GM21526 (cell line): ENCODE data around the gene AQP12B.

Source experiments
- ATAC-seq: cut with Tn5 transposase; IDR thresholded peaks from one replicate; pipeline ENCODE4 v1.9.1; 2021; ENCODE audit warnings: moderate library complexity; ENCODE audit not compliant: unreplicated experiment, low FRiP score

Gene AQP12B

DNA sequence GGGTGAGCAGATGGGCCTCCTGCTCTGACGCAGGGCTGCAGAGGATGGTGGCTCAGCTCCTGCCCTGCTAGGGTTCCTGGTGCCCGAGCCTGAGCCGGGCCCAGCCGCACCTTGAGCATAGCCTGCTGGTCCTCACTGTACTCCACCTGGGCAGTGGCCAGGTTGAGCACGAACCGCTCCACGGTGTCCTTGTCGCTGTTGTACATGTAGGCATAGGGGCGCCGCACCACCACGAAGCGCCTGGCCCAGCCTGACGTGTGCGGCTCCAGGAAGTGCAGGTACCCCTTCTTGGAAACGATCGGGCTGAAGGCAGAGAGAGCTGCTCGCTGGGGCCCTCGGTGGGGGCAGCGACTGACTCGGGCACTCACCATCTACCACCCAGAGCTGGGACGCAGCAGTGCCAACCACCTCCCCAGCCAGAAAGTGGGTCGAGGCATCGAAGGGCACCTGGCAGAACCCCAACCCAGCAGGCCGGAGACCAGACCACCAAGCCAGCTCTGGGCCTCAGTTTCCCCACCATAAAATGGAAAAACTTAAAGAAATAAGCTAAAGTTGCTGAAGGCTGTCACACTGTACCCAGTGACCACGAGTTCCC, 36.3 kb upstream of the AQP12B start:
- ATAC-seq = no peak

DNA sequence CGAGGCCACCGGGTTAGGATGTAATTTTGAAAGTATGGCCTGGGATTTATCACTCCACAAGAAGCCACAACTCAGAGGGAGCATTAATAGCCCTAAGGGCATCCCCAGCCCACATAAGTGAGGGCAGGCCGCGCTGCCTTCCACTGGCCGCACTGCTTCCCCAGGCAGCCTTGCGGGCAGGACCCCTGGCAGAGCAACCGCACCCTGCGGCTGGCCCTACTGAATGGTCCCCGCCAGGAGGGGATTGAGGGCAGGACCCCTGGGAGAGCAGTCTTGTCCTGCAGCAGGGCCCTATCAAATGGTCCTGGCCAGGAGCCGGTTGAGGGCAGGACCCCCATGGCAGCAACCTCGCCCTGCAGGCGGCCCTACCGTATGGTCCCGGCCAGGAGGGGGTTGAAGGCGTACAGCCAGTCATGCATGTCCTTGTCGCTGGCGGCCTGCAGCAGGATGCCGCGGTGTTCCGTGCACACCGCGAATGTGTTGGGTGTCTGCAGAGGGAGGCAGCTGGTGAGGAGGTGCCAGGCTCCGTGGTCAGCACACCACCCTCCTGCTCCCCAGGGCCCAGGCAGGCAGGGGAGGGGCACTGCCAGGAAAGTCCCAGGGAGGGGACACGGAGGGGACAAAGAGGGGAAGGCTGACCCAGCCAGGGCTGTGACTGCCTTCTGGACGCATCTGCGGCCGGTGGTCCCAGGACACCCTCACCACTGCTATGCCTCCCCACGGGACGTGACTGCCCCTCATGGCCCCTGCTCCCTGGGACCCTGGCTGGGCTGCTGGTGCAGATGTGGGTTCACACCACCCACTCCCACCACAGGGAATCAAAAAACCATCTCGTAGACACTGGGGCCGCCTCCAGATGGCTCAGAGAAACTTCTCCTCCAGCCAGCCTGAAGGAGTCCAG, 35.2 kb upstream of the AQP12B start:
- no peak for ATAC-seq

DNA sequence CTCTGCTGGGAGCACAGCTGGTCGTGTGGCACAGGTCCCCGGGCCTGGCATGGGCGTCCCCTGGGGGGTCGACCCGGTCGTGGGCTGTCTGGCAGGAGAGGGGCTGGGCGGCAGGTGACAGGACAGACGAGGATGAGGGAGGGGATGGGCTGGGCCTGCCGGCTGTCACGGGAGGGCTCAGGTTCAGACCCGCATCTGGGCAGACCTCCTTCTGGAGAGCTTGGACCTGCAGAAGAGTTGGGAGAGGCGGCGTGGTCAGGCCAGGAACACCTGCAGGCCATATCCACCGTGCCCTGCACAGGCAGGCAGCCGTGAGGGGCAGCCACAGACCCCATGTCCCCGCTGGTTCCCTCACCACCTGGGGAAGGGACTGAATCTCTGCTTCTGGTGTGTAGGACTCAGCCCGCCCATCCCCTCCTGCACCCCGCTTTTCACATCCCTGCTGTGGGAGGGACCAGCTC, 34.5 kb upstream of the AQP12B start:
- ATAC-seq = no peak

DNA sequence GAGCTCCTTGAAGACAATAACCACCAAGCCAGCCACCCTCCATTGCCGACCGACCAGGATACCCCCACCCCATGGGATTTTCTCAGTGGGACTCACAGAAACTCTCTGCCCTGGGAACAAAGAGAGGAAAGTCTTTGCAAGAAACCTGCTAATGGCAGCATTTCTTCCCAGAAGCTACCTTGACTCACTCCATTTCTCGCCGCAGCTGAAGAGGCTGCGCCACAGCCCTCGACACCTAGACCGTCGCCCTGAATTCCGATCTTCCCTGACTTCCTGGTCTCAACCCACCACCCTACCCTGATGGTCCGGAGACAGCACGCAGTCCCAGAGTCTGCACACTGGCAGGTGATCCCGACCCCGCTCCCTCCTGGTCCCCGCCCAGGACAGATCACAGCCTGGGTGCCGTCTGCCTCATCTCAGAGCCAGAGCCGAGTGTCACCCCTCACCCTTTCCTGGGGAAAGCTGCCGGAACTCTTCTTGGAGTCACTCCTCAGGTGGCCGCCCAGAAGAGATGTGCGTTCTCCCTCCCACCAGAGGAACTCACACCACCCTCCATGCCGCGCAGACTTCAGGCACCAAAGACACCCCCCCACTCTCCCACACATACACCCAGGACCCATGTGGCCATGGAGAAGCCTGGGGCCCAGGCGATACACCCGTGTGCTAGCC, 33.6 kb upstream of the AQP12B start:
- no peak for ATAC-seq

DNA sequence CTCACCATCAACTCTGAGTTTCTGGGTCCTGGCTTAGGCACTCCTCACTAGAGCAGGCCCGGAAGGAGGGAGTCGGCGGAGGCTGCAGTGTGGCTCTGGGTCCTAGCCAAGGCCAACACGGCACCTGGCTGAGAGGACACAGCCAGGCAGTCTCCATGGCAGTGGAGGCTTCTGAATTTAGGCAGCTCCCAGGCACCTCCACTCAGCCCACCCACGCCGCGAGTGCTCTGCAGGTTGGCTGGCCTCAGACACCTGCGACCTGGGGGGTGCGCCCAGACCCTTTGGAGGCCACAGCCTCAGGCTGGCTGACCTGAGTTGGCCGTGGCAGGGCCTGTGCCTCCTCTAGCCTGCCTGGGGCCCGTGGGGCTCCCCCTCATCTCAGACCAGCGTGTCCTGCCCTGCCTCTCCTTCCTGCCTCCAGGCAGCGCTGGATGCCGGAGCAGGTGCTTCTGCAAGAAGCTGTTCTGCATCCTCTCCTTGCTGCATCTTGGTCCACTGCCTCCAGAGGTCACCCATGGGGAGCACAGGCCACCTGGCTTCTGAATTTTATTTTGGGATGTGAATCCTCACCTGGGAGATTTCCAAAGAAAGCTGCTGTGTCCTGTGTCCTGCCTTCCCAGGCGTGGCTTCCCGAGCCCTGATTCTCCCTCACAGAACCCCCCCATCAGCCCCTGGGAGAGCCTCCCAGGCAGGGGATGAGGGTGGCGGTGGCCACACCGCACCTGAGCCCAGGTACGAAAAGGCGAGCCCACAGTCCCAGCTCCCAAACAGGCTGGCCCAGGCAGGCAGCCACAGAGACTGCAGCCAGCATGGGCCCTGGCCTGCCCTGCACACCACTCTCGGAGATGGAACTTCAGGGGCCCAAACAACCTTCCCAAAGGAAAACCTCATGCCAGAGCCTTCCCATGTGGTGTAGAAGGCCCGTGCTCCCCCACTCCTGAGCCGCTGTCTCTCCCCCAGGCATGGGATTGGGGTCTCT, 32.4 kb upstream of the AQP12B start:
- ATAC-seq = no peak

DNA sequence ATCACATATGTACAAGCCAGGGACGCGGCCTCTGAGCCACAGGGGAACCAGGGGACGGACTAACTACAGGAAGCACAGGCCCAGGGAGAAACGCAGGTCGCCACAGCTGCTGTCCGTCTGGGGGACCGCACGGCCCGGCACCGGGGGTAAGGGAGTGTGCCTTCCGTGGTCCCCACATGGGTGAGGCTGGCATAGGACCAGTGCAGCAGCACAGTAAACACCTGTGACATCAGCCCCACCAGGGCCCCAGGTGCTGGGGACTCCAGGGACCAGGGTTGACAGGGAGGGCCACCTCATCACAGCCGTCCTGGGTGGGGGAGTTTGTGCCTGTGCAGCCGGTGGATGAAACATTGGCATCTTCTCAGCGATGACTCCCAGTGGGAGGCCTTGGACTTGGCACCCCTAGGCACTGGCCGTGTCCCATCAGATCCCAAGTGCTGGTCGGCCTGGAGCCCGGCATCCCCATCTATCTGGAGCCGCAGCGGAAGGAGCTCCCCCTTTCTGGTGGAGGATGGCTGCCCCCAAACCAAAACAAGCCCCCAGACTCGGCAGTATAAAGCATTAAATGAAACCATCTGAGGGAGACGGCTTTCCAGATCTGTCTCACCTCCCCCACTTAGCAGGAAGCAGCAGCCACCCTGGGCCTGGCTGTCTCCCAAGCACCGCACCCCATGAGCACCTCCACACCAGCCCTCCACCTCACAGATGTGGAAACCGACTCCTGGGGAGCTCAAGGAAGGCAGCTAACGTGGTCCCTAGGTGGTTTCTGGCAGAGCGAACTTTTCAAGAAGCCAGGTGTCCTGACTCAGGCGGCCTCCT, 31.5 kb upstream of the AQP12B start:
- ATAC-seq = no peak

DNA sequence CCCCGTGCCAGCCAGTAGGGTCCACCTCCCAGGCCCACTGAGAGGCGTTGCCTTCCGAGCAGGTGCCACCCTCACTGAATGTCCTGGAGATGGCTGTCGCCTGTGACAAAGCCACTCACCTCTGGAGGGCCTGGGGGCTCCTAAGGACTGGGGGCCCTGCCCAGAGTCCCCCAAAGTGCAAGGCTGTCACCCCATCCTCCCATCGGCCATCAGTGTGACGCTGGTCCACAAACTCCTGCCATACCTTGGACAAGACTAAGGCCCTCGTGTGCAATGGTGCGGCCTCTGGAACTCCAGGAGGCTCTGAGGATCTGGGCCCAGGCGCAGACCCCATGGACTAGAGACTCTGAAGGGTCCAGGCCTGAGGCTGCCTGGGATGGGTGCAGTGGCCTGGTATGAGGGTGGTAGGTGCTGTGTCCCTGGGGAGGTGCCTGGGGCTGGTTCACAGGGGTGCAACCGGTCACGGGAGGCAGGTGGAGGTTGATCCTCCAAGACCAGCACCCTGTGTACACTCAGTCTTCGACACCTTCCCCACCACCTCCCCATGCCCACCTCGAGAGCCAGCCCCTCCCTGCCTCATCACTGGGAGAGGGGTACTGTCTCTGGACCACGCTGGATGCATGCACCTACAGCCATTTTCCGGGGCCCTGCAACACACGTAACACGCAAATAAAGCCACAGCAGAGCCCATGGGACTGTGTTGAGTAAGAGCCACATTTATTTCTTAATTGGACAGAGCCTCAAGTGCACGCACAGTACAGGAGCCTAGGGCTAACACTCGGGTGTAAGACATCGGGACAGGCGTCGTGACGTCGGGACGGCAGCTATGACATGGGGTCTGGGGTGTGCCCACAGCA, 30.6 kb upstream of the AQP12B start:
- ATAC-seq = no peak

DNA sequence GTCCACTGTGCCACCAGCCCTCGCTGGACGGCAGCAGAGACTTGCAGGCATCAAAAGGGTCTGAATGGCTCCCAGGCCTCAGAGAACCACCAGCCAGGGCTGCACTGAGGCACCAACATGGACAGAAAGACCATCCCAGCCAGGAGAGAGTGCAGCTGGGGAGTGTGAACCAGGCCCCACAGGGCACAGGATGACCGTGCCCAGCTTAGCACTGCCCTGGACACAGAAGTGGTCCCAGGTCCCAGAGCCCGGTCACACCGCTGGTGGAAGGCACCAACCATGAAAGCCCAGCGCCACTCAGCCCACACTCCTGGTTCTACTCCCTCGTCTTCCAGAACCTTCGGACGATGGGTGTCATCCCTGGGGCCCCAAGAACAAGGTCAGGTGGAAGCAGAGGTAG, 29.4 kb upstream of the AQP12B start:
- ATAC-seq = no peak

DNA sequence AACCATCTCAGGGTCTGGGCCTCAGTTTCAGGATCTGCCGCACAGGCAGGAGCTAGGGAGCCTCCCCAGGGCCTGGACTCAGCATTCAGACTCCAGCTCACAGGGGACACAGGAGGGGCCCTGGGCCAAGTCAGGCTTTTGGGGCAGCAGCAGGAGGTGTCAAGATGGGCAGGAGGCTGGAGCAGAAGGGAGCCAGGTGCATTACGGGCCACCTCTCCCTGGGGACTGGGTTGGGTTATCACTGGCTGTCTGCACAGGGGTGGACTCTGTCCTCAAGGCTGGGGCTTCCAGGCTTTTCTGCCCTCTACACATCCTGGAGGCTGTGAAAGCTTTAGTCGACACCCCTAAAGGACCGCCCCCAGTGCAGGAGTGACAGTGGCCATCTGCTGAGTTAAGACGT, 29.0 kb upstream of the AQP12B start:
- ATAC-seq = no peak

DNA sequence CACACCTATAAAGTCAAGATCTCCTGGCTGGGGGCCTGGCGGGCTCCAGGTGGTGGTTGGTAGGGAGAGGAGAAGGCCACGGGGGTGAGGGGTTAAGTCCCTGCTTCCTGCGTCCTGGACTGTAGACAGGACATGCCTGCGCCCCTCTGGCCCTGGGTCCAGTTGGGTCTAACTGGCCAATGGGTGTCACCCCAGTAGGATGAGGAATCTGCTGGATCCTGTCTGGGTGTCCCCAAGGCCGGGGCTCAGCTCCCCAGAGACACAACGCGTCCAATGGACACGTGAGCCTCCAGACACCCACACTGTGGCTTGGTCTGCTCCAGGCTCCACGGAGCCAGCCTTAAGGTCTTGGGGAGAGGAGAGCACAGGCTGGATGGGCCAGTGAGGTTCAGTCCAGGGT, 28.6 kb upstream of the AQP12B start:
- ATAC-seq = no peak

DNA sequence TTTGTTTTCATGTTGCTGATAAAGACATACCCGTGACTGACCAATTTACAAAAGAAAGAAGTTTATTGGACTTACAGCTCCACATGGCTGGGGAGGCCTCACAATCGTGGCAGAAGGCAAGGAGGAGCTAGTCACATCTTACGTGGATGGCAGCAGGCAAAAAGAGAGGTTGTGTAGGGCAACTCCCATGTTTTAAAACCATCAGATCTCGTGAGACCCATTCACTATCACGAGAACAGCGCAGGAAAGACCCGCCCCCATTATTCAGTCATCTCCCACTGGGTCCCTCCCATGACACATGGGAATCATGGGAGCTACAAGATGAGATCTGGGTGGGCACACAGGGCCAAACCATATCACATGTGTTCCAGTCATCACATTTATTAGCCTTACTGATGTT, 25.8 kb upstream of the AQP12B start:
- ATAC-seq = no peak

DNA sequence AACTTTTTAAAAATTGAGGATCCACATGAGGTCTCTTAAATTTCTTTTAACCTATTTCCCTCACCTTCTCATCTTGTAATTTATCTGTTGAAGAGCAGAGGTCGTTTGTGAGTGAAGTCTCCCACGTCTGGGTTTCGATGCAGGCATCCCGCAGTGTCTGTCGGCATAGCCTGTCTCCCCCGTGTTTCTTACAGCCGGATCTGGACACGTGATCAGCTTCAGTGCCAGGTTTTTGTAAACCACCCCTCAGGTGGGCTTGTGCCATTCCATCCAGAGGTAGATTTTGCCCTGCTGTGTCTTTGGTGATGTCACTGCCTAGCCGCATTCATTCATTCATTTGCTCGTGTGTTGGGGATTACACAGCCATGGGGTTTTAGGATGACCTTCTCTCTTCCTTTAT, 25.1 kb upstream of the AQP12B start:
- ATAC-seq = no peak

DNA sequence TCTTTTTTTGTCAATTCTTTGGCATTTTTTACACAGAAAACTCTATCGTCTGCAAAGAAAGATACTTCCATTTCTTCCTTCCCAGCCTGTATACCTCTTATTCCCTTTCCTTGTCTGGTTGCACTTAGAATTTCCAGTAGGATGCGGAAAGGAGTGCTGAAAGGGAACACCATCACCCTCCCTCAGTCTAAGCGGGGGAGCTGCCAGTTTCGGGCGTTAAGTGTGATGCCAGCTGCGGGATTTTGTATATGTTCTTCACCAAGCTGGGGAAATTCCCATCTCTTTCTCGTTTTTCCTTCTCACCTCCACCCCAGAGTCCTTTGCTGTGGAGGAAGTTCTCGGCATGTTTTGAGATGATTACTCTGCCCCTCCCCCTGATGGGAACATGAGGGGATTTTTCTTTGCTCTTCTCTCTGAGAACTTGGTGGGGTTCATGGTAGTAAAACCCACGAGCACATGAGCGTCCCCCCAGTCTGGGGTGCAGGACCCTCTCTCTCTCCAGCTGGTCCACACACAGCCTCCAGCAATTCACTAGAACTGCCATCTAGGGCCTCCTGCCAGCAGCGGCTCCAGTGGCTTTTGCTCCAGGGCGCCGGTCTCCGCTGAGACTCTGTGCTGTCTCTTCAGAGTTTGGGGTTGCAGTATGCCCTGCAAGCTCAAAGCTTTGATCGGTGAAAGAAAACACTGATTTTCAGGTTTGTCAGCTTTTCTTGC, 24.5 kb upstream of the AQP12B start:
- no peak for ATAC-seq

DNA sequence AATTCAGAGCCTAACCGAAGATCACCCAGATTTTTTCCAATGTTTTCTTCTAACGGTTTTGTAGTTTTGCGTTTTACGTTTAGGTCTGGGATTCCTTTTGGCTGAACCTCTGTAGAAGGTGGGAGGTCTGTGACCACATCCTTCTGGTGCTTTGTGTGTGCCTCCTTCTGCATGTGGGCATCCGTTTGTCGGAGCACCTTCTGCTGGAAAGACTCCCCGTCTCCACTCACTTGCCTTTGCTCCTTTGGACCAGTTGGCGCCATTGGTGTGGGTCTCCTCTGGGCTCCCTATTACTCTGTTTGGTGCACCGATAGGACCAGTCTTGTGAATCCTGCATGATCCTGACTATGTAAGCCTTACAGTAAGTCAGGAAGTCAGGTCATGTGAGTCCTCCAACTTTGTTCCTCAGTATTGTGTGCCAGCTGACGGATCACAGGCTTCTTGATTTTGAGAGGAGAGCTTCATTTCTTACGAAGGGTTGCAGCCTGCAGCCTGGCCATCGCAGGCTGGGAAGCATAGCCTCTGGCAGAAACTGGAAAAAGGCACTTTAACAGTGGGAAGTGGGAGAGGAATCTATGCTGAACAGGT, 22.6 kb upstream of the AQP12B start:
- no peak for ATAC-seq

DNA sequence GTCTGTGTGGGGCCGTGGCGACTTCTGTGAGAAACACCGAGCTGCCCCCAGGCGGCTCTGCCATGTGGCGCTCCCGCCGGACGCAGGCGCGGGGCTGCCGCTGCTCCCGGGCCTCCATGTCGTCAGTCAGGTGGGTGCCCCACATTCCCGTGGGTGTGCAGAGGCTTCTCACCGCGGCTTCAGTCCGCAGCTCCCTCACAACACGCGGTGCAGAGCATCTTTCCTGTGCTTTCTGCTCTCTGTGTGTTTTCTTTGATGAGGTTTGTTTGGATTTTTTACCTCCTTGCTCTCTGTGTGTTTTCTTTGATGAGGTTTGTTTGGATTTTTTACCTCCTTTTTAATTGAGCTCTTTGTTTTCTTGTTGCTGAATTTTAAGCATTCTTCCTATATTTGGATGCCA, 22.0 kb upstream of the AQP12B start:
- ATAC-seq = no peak

DNA sequence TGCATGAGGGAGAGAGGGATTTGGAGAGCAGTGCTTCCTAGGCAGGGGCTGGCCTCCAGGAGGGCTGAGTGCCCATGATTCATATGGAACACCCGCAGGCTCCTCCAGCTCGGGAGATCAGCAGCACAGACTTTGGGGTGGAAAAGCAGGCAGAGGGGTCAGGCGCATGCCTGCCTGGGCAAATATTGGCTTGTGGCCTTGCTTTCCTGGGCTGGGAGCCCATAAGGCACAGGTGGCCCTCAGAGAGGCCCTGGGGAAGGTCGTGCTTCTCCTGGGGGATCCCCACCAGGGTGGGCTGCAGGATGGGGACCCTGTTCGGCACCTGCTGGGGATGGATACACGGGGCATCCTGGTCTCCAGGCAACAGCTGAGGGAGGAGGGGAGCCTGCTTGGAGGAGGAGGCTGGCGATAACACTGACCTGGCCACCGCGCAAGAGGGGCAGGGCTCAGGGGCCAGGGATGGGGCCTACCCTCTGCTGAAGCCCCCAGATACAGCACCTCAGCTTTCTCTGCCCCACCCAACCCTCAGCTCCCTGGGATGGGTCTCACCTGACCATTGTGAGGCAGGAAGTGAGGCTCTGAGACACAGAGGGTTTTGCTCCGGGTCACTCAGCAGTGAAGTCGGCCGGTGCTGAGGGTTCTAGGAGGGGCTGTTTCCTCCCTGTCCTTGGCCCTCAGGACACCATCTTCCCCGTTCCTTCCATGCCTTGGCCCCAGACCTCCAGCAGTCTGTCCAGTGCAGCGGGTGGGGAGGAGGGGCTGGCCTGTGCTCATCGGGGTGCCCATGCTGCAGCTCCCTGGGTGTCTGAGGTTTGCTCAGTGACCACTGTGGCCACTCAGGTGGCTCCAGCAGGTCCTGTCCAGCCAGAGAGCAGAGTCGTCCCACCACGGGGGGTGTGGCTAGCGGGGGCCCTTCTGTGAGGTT, 21.0 kb upstream of the AQP12B start:
- ATAC-seq = no peak

DNA sequence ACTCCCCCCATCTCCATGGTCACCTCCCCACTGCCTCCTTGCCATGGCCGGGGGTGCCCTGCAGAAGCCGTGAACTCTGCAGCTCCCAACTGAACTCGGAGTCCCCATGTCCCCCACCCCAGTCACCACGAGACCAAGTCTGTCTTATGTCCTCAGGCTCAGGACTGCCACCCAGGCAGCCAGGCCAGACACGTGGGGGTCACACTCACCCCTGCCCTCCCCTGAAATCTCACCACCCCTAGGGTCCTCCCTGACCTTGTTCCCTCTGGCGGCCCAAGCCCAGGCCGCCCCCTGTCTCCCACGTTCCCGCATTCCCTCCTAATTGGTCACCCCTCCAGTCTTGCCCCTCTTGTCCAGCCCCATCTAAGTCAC, 19.9 kb upstream of the AQP12B start:
- no peak for ATAC-seq
